OCI-LY7 (cell line): ENCODE results near the gene ZMIZ1.

Experiments used
- EZH2phosphoT487 ChIP-seq: fragments of 200-600 bp; sonication (generic); IDR thresholded peaks from 2 replicates; pipeline ENCODE4 v1.6.1; 2018; ENCODE audit warnings: low read depth, borderline replicate concordance, mild to moderate bottlenecking, mixed run types, antibody characterized with exemption, low read length, moderate library complexity, mixed read lengths
- TF ChIP-seq, protein P1 (sequence below): fragments of 200-600 bp; sonication (generic); conservative IDR thresholded peaks from 2 replicates; pipeline ENCODE4 v1.5.1; 2014; ENCODE audit warnings: mild to moderate bottlenecking, antibody characterized with exemption, low read length, moderate library complexity, mixed read lengths

GRCh38 chr10:79207726-79208125 is 139.0 kb downstream of the ZMIZ1 start:
- TF ChIP-seq, protein P1, sequence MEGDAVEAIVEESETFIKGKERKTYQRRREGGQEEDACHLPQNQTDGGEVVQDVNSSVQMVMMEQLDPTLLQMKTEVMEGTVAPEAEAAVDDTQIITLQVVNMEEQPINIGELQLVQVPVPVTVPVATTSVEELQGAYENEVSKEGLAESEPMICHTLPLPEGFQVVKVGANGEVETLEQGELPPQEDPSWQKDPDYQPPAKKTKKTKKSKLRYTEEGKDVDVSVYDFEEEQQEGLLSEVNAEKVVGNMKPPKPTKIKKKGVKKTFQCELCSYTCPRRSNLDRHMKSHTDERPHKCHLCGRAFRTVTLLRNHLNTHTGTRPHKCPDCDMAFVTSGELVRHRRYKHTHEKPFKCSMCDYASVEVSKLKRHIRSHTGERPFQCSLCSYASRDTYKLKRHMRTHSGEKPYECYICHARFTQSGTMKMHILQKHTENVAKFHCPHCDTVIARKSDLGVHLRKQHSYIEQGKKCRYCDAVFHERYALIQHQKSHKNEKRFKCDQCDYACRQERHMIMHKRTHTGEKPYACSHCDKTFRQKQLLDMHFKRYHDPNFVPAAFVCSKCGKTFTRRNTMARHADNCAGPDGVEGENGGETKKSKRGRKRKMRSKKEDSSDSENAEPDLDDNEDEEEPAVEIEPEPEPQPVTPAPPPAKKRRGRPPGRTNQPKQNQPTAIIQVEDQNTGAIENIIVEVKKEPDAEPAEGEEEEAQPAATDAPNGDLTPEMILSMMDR, result no peak
- no peak for TF ChIP-seq EZH2phosphoT487
